ENCODE results near the gene IL34. TPM values are rescaled to one million over a fixed set of nuclear protein-coding genes. Genes with fewer than 3 reads are reported as not detected.

IL34 gene
- total and polyA plus RNA-seq, 2 of the 13 experiments (the other 11 are each of a cell fraction or from before 2014, with no cell fraction given): 1.2 to 1.3 TPM

- no peak; the same call in 1 of the 2 replicates for TF ChIP-seq STAT6 (CRISPR knock-in tag; IDR thresholded peaks at IDR 0.05; ENCODE audit: borderline replicate concordance)
- no peak for TF ChIP-seq ARID3A (IDR thresholded peaks at IDR 0.05; ENCODE audit: low read depth, low read length)
- TF ChIP-seq ERF (CRISPR knock-in tag; IDR thresholded peaks at IDR 0.05): no peak
- no peak for TF ChIP-seq FOXK2 (IDR thresholded peaks at IDR 0.05)
- no peak for TF ChIP-seq SNAPC4 (CRISPR knock-in tag; IDR thresholded peaks at IDR 0.05)
- TF ChIP-seq ELK4 (CRISPR knock-in tag; IDR thresholded peaks at IDR 0.05; ENCODE audit: borderline replicate concordance): no peak
- no peak for TF ChIP-seq ZNF674 (CRISPR knock-in tag; IDR thresholded peaks at IDR 0.05; ENCODE audit: low read depth)
- no peak for TF ChIP-seq ZFP1 (CRISPR knock-in tag; IDR thresholded peaks at IDR 0.05)
- no peak for TF ChIP-seq ZNF567 (CRISPR knock-in tag; IDR thresholded peaks at IDR 0.05; ENCODE audit: borderline replicate concordance)
- 0 out of 2 replicates have a peak, but pooled peaks have one; percentile 15 for TF ChIP-seq NFIC (IDR thresholded peaks at IDR 0.05; ENCODE audit: low read length)
- TF ChIP-seq RARG (CRISPR knock-in tag; IDR thresholded peaks at IDR 0.05; ENCODE audit: low read depth): no peak
- no peak for TF ChIP-seq ZNF317 (CRISPR knock-in tag; IDR thresholded peaks at IDR 0.05)
- peak; percentile 5; the same call in 1 of the 2 replicates for TF ChIP-seq NCOA2 (CRISPR knock-in tag; IDR thresholded peaks at IDR 0.05)
- TF ChIP-seq ZBTB10 (CRISPR knock-in tag; IDR thresholded peaks at IDR 0.05; ENCODE audit: borderline replicate concordance): no peak
- no peak for TF ChIP-seq TEAD2 (CRISPR knock-in tag; IDR thresholded peaks at IDR 0.05)
- TF ChIP-seq AKAP8 (CRISPR knock-in tag; IDR thresholded peaks at IDR 0.05): peak; percentile 100
Measured at GRCh38 chr16:70661918-70662641, 15.7 kb downstream of the IL34 start (continued).
